ENCODE data around the gene KAT2A.

GRCh38 chr17:42112552-42113176 is 8.5 kb downstream of the KAT2A start, which contains the start of gene DHX58:
- no peak for TF ChIP-seq EZH2phosphoT487 (IDR thresholded peaks at IDR 0.05; ENCODE audit: low read depth)
- no peak for TF ChIP-seq CTCF (IDR thresholded peaks at IDR 0.05; ENCODE audit: low read depth, low read length)
